ENCODE measurements around the gene INSM1.

GRCh38 chr20:20417876-20418676 is 50.2 kb downstream of the INSM1 start:
- TF ChIP-seq, protein P1, sequence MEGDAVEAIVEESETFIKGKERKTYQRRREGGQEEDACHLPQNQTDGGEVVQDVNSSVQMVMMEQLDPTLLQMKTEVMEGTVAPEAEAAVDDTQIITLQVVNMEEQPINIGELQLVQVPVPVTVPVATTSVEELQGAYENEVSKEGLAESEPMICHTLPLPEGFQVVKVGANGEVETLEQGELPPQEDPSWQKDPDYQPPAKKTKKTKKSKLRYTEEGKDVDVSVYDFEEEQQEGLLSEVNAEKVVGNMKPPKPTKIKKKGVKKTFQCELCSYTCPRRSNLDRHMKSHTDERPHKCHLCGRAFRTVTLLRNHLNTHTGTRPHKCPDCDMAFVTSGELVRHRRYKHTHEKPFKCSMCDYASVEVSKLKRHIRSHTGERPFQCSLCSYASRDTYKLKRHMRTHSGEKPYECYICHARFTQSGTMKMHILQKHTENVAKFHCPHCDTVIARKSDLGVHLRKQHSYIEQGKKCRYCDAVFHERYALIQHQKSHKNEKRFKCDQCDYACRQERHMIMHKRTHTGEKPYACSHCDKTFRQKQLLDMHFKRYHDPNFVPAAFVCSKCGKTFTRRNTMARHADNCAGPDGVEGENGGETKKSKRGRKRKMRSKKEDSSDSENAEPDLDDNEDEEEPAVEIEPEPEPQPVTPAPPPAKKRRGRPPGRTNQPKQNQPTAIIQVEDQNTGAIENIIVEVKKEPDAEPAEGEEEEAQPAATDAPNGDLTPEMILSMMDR (conservative IDR thresholded peaks at IDR 0.05; ENCODE audit: low read depth, low read length) = no peak
- no peak for TF ChIP-seq EZH2 (IDR thresholded peaks at IDR 0.05; ENCODE audit: borderline replicate concordance, low read depth, low read length, poor library complexity, severe bottlenecking)
